Calu3 (cell line): ENCODE measurements around the gene NEDD9. TPM values are rescaled to one million over a fixed set of nuclear protein-coding genes. Genes with fewer than 3 reads are reported as not detected.

Source experiments
- Bru-seq: library from RNA; stranded (reverse); fragments of 400-500 nt; gene quantifications from one replicate; lab custom pipeline; 2021; lab: Mats Ljungman, UMichigan
- BruChase-seq, 2 experiments: library from RNA; stranded (reverse); fragments of 400-500 nt; gene quantifications; one replicate each; lab custom pipeline; 2021; lab: Mats Ljungman, UMichigan
- BruUV-seq: library from RNA; stranded (reverse); fragments of 400-500 nt; replicated peaks from 2 replicates; lab custom pipeline; 2021; lab: Mats Ljungman, UMichigan
- CTCF ChIA-PET: fragments of 300-600 bp; sonication (Branson Sonifier 250); formaldehyde crosslinking; loops from one replicate; lab custom pipeline; 2022; ENCODE audit warnings: antibody characterized with exemption; lab: Charles Lee
- DNase-seq: peaks from one replicate; pipeline ENCODE4 v3.0.0; 2022
- H3K27ac Mint-ChIP-seq: one replicate; pipeline ENCODE4 v1.8.0; 2022; ENCODE audit warnings: mixed read lengths; ENCODE audit not compliant: unreplicated experiment
- H3K27me3 Mint-ChIP-seq: one replicate; pipeline ENCODE4 v1.8.0; 2022; ENCODE audit warnings: mixed read lengths; ENCODE audit not compliant: unreplicated experiment
- H3K36me3 Mint-ChIP-seq: one replicate; pipeline ENCODE4 v1.8.0; 2022; ENCODE audit warnings: mild to moderate bottlenecking, moderate library complexity, mixed read lengths; ENCODE audit not compliant: insufficient read depth, unreplicated experiment
- H3K4me1 Mint-ChIP-seq: one replicate; pipeline ENCODE4 v1.8.0; 2022; ENCODE audit warnings: mild to moderate bottlenecking, low read depth, mixed read lengths; ENCODE audit not compliant: unreplicated experiment
- H3K4me3 Mint-ChIP-seq: one replicate; pipeline ENCODE4 v1.8.0; 2022; ENCODE audit warnings: mild to moderate bottlenecking, low read depth, moderate library complexity, mixed read lengths; ENCODE audit not compliant: unreplicated experiment
- H3K9me3 Mint-ChIP-seq: one replicate; pipeline ENCODE4 v1.8.0; 2022; ENCODE audit warnings: low read depth, mixed read lengths; ENCODE audit not compliant: unreplicated experiment
- CTCF ChIP-seq: fragments of 200-600 bp; IDR thresholded peaks from one replicate; pipeline ENCODE4 v1.8.0; 2022; ENCODE audit warnings: antibody characterized with exemption; ENCODE audit not compliant: unreplicated experiment
- intact Hi-C: fragments of 100-400 bp; cut with micrococcal nuclease; formaldehyde crosslinking; loops from one replicate; pipeline ENCODE4 v1.10.0; 2022; ENCODE audit not compliant: unreplicated experiment
- long read RNA-seq: library from polyadenylated mRNA; stranded (forward); transcript quantifications from one replicate; pipeline ENCODE4 v2.0.0, GENCODE V29; 2022
- total RNA-seq: library from RNA; stranded (reverse); gene quantifications from 2 replicates; pipeline ENCODE4 v1.2.3, GENCODE V29; 2022

NEDD9 gene, protein sequence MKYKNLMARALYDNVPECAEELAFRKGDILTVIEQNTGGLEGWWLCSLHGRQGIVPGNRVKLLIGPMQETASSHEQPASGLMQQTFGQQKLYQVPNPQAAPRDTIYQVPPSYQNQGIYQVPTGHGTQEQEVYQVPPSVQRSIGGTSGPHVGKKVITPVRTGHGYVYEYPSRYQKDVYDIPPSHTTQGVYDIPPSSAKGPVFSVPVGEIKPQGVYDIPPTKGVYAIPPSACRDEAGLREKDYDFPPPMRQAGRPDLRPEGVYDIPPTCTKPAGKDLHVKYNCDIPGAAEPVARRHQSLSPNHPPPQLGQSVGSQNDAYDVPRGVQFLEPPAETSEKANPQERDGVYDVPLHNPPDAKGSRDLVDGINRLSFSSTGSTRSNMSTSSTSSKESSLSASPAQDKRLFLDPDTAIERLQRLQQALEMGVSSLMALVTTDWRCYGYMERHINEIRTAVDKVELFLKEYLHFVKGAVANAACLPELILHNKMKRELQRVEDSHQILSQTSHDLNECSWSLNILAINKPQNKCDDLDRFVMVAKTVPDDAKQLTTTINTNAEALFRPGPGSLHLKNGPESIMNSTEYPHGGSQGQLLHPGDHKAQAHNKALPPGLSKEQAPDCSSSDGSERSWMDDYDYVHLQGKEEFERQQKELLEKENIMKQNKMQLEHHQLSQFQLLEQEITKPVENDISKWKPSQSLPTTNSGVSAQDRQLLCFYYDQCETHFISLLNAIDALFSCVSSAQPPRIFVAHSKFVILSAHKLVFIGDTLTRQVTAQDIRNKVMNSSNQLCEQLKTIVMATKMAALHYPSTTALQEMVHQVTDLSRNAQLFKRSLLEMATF
- total RNA-seq (18.2 and 28.1 TPM in 2 replicates), Bru-seq, nascent RNA (percentile 71 among the genes with signal in this experiment), BruChase-seq, experiment 1, labeled RNA remaining after a 6-hour chase (percentile 43 among the genes with signal in this experiment), BruChase-seq, experiment 2, labeled RNA remaining after a 2-hour chase (percentile 52 among the genes with signal in this experiment)
- long read RNA-seq, full-length matches to known transcripts: 8 of 14 reads
- long read RNA-seq, partial matches to known transcripts: 3 of 14 reads
- long read RNA-seq, other reads (novel, unspliced or antisense): 3 of 14 reads

- BruUV-seq: TSS peak; percentile 30
- Mint-ChIP-seq H3K36me3 (peaks cover 48% of the 10 kb centered on the region), H3K4me3 (peak within 1 kb of the TSS; percentile 73), H3K4me1 (peaks cover 32% of the 10 kb centered on the region), H3K27me3 (no peaks in the 10 kb centered on the region), H3K9me3 (no peaks in the 10 kb centered on the region), H3K27ac (peak within 1 kb of the TSS; percentile 81)
- TF ChIP-seq CTCF: no peak
- peak; percentile 90 for DNase-seq
- intact Hi-C loops: loop anchor here (2.0 to 5.0 kb wide), 3 partner anchors 45 to 113 kb away; no protein-coding TSS in a partner anchor
- CTCF ChIA-PET: interaction anchor here (1.0 to 2.0 kb wide), 7 partner anchors 19 to 202 kb away, joined by 4 to 10 read pairs (median 4); no protein-coding TSS in a partner anchor
Measured at GRCh38 chr6:11232193-11232769, at the start of gene NEDD9. TSS of gene NEDD9 (minus strand) at chr6:11232668. CDS start at chr6:11232515, 153 bp downstream.

- Mint-ChIP-seq H3K9me3 (no peaks in the 10 kb centered on the region), H3K27me3 (no peaks in the 10 kb centered on the region), H3K4me3 (no peak overlapping the region), H3K4me1 (peaks cover 13% of the 10 kb centered on the region), H3K27ac (no peak overlapping the region), H3K36me3 (peaks cover 3% of the 10 kb centered on the region)
- intact Hi-C loops: no loop called here
- no TSS peak for BruUV-seq
- no peak for DNase-seq
- no peak for TF ChIP-seq CTCF
- CTCF ChIA-PET: no interaction called here
Measured at GRCh38 chr6:11282245-11282644, 49.8 kb upstream of the NEDD9 start.

- Mint-ChIP-seq H3K27me3 (no peaks in the 10 kb centered on the region), H3K9me3 (no peaks in the 10 kb centered on the region), H3K27ac (no peak overlapping the region), H3K36me3 (peaks cover 12% of the 10 kb centered on the region), H3K4me1 (peaks cover 31% of the 10 kb centered on the region), H3K4me3 (no peak overlapping the region)
- no peak for DNase-seq
- TF ChIP-seq CTCF: no peak
- intact Hi-C loops: no loop called here
- no TSS peak for BruUV-seq
- CTCF ChIA-PET: no interaction called here
Measured at GRCh38 chr6:11280394-11280793, 47.9 kb upstream of the NEDD9 start.

- TF ChIP-seq CTCF: no peak
- Mint-ChIP-seq H3K27me3 (no peaks in the 10 kb centered on the region), H3K9me3 (no peaks in the 10 kb centered on the region), H3K4me3 (no peak overlapping the region), H3K4me1 (peaks cover 42% of the 10 kb centered on the region), H3K27ac (no peak overlapping the region), H3K36me3 (peaks cover 12% of the 10 kb centered on the region)
- no peak for DNase-seq
- intact Hi-C loops: loop anchor here (5.0 kb wide), 2 partner anchors 38 to 47 kb away; partner anchors contain the start of gene NEDD9
- BruUV-seq: no TSS peak
- CTCF ChIA-PET: no interaction called here
Measured at GRCh38 chr6:11279284-11279689, 46.8 kb upstream of the NEDD9 start.
